HG03175 (cell line): Measurements from ENCODE around the gene ALG12.

Experiments
- ATAC-seq: cut with Tn5 transposase; IDR thresholded peaks from one replicate; pipeline ENCODE4 v1.9.1; 2021; ENCODE audit warnings: mild to moderate bottlenecking, moderate library complexity; ENCODE audit not compliant: unreplicated experiment

Gene ALG12

GRCh38 chr22:49958366-49958921 lies 40.2 kb upstream of the ALG12 start:
- no peak for ATAC-seq

GRCh38 chr22:49957826-49958365 lies 39.7 kb upstream of the ALG12 start:
- no peak for ATAC-seq

GRCh38 chr22:49956914-49957825 lies 38.9 kb upstream of the ALG12 start:
- no peak for ATAC-seq

- ATAC-seq, result no peak
Observed at GRCh38 chr22:49956418-49956770, 38.2 kb upstream of the ALG12 start.

- no peak for ATAC-seq
Observed at GRCh38 chr22:49955581-49956417, 37.6 kb upstream of the ALG12 start.

GRCh38 chr22:49954991-49955580 lies 36.8 kb upstream of the ALG12 start:
- no peak for ATAC-seq

- no peak for ATAC-seq
Observed at GRCh38 chr22:49954354-49954753, 36.1 kb upstream of the ALG12 start.

GRCh38 chr22:49953680-49954344 lies 35.6 kb upstream of the ALG12 start:
- no peak for ATAC-seq

- ATAC-seq, result no peak
Observed at GRCh38 chr22:49953027-49953679, 34.9 kb upstream of the ALG12 start.

GRCh38 chr22:49951986-49952896 lies 34.0 kb upstream of the ALG12 start:
- no peak for ATAC-seq

GRCh38 chr22:49951678-49951985 lies 33.4 kb upstream of the ALG12 start:
- no peak for ATAC-seq

GRCh38 chr22:49951000-49951677 lies 32.9 kb upstream of the ALG12 start:
- ATAC-seq, result no peak

GRCh38 chr22:49950396-49950994 lies 32.3 kb upstream of the ALG12 start:
- ATAC-seq, result no peak

GRCh38 chr22:49949914-49950292 lies 31.7 kb upstream of the ALG12 start:
- no peak for ATAC-seq

- no peak for ATAC-seq
Observed at GRCh38 chr22:49948958-49949913, 31.0 kb upstream of the ALG12 start.

GRCh38 chr22:49948116-49948957 lies 30.1 kb upstream of the ALG12 start:
- no peak for ATAC-seq
